BJ (cell line): ENCODE measurements around the gene SNX9. TPM values are rescaled to one million over a fixed set of nuclear protein-coding genes. Genes with fewer than 3 reads are reported as not detected.

Source experiments
- CTCF ChIA-PET: fragments of 350-600 bp; formaldehyde crosslinking; extraction: SDS; loops from one replicate; lab custom pipeline; 2021; ENCODE audit warnings: antibody characterized with exemption, inconsistent platforms; lab: Yijun Ruan, JAX
- POLR2A ChIA-PET: fragments of 300-600 bp; sonication (Branson Sonifier 250); formaldehyde crosslinking; extraction: SDS; loops from one replicate; lab custom pipeline; 2021; ENCODE audit warnings: antibody characterized with exemption; lab: Charles Lee
- DNase-seq: peaks from one replicate; pipeline ENCODE4 v3.0.0-alpha.2; 2011; ENCODE audit warnings: low read depth
- H3K27me3 ChIP-seq: 2 replicates; pipeline ENCODE4 v1.6.0; 2011; ENCODE audit warnings: low read length; ENCODE audit not compliant: control insufficient read depth, insufficient read depth
- H3K36me3 ChIP-seq: 2 replicates; pipeline ENCODE4 v1.5.1; 2011; ENCODE audit warnings: low read length; ENCODE audit not compliant: control insufficient read depth, insufficient read depth
- H3K4me3 ChIP-seq: 2 replicates; pipeline ENCODE4 v1.5.1; 2011; ENCODE audit warnings: low read depth, mild to moderate bottlenecking, control low read depth, low read length
- CTCF ChIP-seq: IDR thresholded peaks from 2 replicates; pipeline ENCODE4 v1.5.1; 2011; ENCODE audit warnings: low read depth, mild to moderate bottlenecking, control low read depth, inconsistent platforms, low read length, moderate library complexity; ENCODE audit not compliant: insufficient read depth
- polyA plus RNA-seq: library from polyadenylated mRNA; depleted of rRNA; stranded (reverse); fragments of >200 nt; gene quantifications from 2 replicates; pipeline ENCODE4 v1.2.3, GENCODE V29; 2011

SNX9 gene
- polyA plus RNA-seq, 1 experiment, result 75.1 TPM

- no peak for DNase-seq
- Histone ChIP-seq H3K36me3 (no peaks in the 10 kb centered on the region), H3K4me3 (no peak overlapping the region), H3K27me3 (no peaks in the 10 kb centered on the region)
- ChIA-PET POLR2A (interaction anchor here (0.6 kb wide), 1 partner anchor 929 kb away, joined by 3 read pairs; no protein-coding TSS in a partner anchor), CTCF (no interaction called here)
- TF ChIP-seq CTCF, result no peak
Measured at GRCh38 chr6:157845493-157846259, 22.6 kb downstream of the SNX9 start.

- POLR2A ChIA-PET, result no interaction called here
- no peak overlapping the region for H3K4me3 ChIP-seq
Measured at GRCh38 chr6:157847846-157848245, 24.8 kb downstream of the SNX9 start.

GRCh38 chr6:157848693-157849092 lies 25.6 kb downstream of the SNX9 start:
- H3K27me3 ChIP-seq, result no peaks in the 10 kb centered on the region
- CTCF ChIA-PET, result no interaction called here
- TF ChIP-seq CTCF, result no peak
- POLR2A ChIA-PET, result no interaction called here
- H3K36me3 ChIP-seq, result no peaks in the 10 kb centered on the region
- no peak for DNase-seq
- H3K4me3 ChIP-seq, result no peak overlapping the region

More at GRCh38 chr6:157847846-157848245, 24.8 kb downstream of the SNX9 start:
- no peaks in the 10 kb centered on the region for H3K27me3 ChIP-seq
- CTCF ChIA-PET, result no interaction called here
- no peak for TF ChIP-seq CTCF
- DNase-seq, result no peak
- no peaks in the 10 kb centered on the region for H3K36me3 ChIP-seq

- Histone ChIP-seq H3K4me3 (no peak overlapping the region), H3K27me3 (no peaks in the 10 kb centered on the region), H3K36me3 (no peaks in the 10 kb centered on the region)
- ChIA-PET POLR2A (no interaction called here), CTCF (no interaction called here)
- TF ChIP-seq CTCF, result no peak
- DNase-seq, result no peak
Measured at GRCh38 chr6:157849288-157850017, 26.4 kb downstream of the SNX9 start.

- no peak for DNase-seq
- no peak for TF ChIP-seq CTCF
- Histone ChIP-seq H3K36me3 (no peaks in the 10 kb centered on the region), H3K4me3 (no peak overlapping the region), H3K27me3 (no peaks in the 10 kb centered on the region)
- POLR2A ChIA-PET, result no interaction called here
- CTCF ChIA-PET, result no interaction called here
Measured at GRCh38 chr6:157850030-157850429, 27.0 kb downstream of the SNX9 start.
